ENCODE results near the gene C1orf35.

DNA sequence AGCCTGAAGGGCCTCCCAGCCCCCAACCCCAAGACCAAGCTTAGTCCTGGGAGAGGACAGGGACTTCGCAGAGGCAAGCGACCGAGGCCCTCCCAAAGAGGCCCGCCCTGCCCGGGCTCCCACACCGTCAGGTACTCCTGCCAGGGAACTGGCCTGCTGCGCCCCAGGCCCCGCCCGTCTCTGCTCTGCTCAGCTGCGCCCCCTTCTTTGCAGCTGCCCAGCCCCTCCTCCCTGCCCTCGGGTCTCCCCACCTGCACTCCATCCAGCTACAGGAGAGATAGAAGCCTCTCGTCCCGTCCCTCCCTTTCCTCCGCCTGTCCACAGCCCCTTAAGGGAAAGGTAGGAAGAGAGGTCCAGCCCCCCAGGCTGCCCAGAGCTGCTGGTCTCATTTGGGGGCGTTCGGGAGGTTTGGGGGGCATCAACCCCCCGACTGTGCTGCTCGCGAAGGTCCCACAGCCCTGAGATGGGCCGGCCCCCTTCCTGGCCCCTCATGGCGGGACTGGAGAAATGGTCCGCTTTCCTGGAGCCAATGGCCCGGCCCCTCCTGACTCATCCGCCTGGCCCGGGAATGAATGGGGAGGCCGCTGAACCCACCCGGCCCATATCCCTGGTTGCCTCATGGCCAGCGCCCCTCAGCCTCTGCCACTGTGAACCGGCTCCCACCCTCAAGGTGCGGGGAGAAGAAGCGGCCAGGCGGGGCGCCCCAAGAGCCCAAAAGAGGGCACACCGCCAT is 42.5 kb downstream of the C1orf35 start:
- no peak for TF ChIP-seq CTCF (IDR thresholded peaks at IDR 0.05)
- TF ChIP-seq POLR2AphosphoS5 (IDR thresholded peaks at IDR 0.05), result no peak
